ENCODE results near the gene DGKB. TPM values are rescaled to one million over a fixed set of nuclear protein-coding genes. Genes with fewer than 3 reads are reported as not detected.

DGKB gene
- total RNA-seq, 1 experiment from 2014 or later = not detected

GRCh38 chr7:14740606-14741005 lies 161.9 kb downstream of the DGKB start:
- in situ Hi-C loops (cut with HindIII; ENCODE audit: low pct_unique_long_range_greater_than_20kb, low sequenced_read_pairs) = no loop called here
- ChIA-PET POLR2A (no interaction called here), CTCF (no interaction called here)
- ATAC-seq = no peak
- Histone ChIP-seq H3K27ac (ENCODE audit: low read length) (no peak overlapping the region), H3K9me3 (ENCODE audit: control insufficient read depth, insufficient read depth, low read depth, low read length) (peaks cover 27% of the 10 kb centered on the region; the same call in 1 of the 2 replicates), H3K4me3 (ENCODE audit: low read depth in 2 of 2, low read length in 2 of 2) (no peak overlapping the region), H3K27me3 (ENCODE audit: control insufficient read depth, insufficient read depth, low read length) (no peaks in the 10 kb centered on the region), H3K36me3 (ENCODE audit: control insufficient read depth, insufficient read depth, low read length) (no peaks in the 10 kb centered on the region), H3K4me1 (ENCODE audit: control insufficient read depth, insufficient read depth, low read length) (no peaks in the 10 kb centered on the region)
- intact Hi-C loops (cut with micrococcal nuclease; ENCODE audit: unreplicated experiment) = no loop called here
- BruUV-seq (replicated peaks) = no TSS peak
- DNase-seq (ENCODE audit: low read depth, low spot score) = no peak
- TF ChIP-seq TCF7L2 (IDR thresholded peaks at IDR 0.05; ENCODE audit: low read depth, low read length) (no peak), REST (IDR thresholded peaks at IDR 0.05; ENCODE audit: insufficient read depth in 1 of 2, low read depth in 2 of 2, low read length in 1 of 2) (no peak), SIN3A (IDR thresholded peaks at IDR 0.05; ENCODE audit: borderline replicate concordance, insufficient read depth, low read depth, low read length) (no peak), POLR2AphosphoS5 (IDR thresholded peaks at IDR 0.05; ENCODE audit: low read depth, low read length) (no peak), CTCF (IDR thresholded peaks at IDR 0.05) (no peak)

- ATAC-seq (no peak), DNase-seq (ENCODE audit: low read depth, low spot score) (no peak)
- no peak for TF ChIP-seq POLR2AphosphoS5 (IDR thresholded peaks at IDR 0.05; ENCODE audit: low read depth, low read length)
- no peak for TF ChIP-seq REST (IDR thresholded peaks at IDR 0.05; ENCODE audit: insufficient read depth in 1 of 2, low read depth in 2 of 2, low read length in 1 of 2)
- TF ChIP-seq SIN3A (IDR thresholded peaks at IDR 0.05; ENCODE audit: borderline replicate concordance, insufficient read depth, low read depth, low read length) = no peak
- no peak for TF ChIP-seq CTCF (IDR thresholded peaks at IDR 0.05)
- TF ChIP-seq TCF7L2 (IDR thresholded peaks at IDR 0.05; ENCODE audit: low read depth, low read length) = no peak
- ChIA-PET CTCF (no interaction called here), POLR2A (no interaction called here)
- H3K27me3 ChIP-seq (ENCODE audit: control insufficient read depth, insufficient read depth, low read length) = no peaks in the 10 kb centered on the region
- in situ Hi-C loops (cut with HindIII; ENCODE audit: low pct_unique_long_range_greater_than_20kb, low sequenced_read_pairs) (no loop called here), intact Hi-C loops (cut with micrococcal nuclease; ENCODE audit: unreplicated experiment) (no loop called here)
- no peak overlapping the region for H3K27ac ChIP-seq (ENCODE audit: low read length)
- no peaks in the 10 kb centered on the region for H3K36me3 ChIP-seq (ENCODE audit: control insufficient read depth, insufficient read depth, low read length)
- no TSS peak for BruUV-seq (replicated peaks)
- H3K4me3 ChIP-seq (ENCODE audit: low read depth in 2 of 2, low read length in 2 of 2) = no peak overlapping the region
- no peaks in the 10 kb centered on the region for H3K4me1 ChIP-seq (ENCODE audit: control insufficient read depth, insufficient read depth, low read length)
- peaks cover 27% of the 10 kb centered on the region; the same call in 1 of the 2 replicates for H3K9me3 ChIP-seq (ENCODE audit: control insufficient read depth, insufficient read depth, low read depth, low read length)
These were observed 162.7 kb downstream of the DGKB start for GRCh38 chr7:14739841-14740185.
